GM06990 (cell line): ENCODE results near the gene ANKIB1.
A peak's percentile ranks its signal among the peaks of the same experiment; 100 is the strongest.

Experiments
- DNase-seq: peaks from one replicate; pipeline ENCODE4 v3.0.0-alpha.2; 2011; ENCODE audit not compliant: insufficient read length; ENCODE audit errors: extremely low read depth
- H3K27me3 ChIP-seq: replicated peaks from 2 replicates; pipeline ENCODE4 v1.6.0; 2011; ENCODE audit warnings: low read length; ENCODE audit not compliant: control insufficient read depth, insufficient read depth
- H3K36me3 ChIP-seq: 2 replicates; pipeline ENCODE4 v1.5.1; 2011; ENCODE audit warnings: low read length; ENCODE audit not compliant: control insufficient read depth, insufficient read depth
- H3K4me3 ChIP-seq: replicated peaks from 2 replicates; pipeline ENCODE4 v1.5.1; 2011; ENCODE audit warnings: low read depth, mild to moderate bottlenecking, control low read depth, low read length
- TF ChIP-seq, protein P1 (sequence below): IDR thresholded peaks from 2 replicates; pipeline ENCODE4 v1.5.1; 2011; ENCODE audit warnings: low read length, control low read depth, mild to moderate bottlenecking, inconsistent platforms; ENCODE audit not compliant: insufficient read depth, poor library complexity, severe bottlenecking

The ANKIB1 gene

DNA sequence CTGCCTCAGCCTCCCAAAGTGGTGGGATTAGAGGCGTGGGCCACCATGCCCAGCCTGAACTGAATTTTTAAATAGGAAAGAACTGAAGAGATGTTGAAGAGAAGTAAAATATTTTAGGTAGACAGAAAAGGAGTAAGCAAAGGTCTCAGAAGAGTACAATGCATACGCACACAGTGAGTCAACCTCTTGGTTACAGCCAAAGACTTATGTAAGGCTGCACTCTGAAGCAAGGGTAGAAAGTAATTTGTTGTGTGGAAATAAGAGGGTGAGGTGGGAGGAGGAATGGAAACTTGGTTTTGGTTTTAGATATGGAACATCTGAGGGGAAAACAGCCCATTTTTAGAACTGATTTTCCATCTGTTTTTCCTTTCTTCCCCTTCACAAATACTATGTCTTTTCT is 17.7 kb upstream of the ANKIB1 start:
- no peaks in the 10 kb centered on the region for H3K27me3 ChIP-seq
- H3K36me3 ChIP-seq: peaks cover 2% of the 10 kb centered on the region
- H3K4me3 ChIP-seq: no peak overlapping the region
- TF ChIP-seq, protein P1, sequence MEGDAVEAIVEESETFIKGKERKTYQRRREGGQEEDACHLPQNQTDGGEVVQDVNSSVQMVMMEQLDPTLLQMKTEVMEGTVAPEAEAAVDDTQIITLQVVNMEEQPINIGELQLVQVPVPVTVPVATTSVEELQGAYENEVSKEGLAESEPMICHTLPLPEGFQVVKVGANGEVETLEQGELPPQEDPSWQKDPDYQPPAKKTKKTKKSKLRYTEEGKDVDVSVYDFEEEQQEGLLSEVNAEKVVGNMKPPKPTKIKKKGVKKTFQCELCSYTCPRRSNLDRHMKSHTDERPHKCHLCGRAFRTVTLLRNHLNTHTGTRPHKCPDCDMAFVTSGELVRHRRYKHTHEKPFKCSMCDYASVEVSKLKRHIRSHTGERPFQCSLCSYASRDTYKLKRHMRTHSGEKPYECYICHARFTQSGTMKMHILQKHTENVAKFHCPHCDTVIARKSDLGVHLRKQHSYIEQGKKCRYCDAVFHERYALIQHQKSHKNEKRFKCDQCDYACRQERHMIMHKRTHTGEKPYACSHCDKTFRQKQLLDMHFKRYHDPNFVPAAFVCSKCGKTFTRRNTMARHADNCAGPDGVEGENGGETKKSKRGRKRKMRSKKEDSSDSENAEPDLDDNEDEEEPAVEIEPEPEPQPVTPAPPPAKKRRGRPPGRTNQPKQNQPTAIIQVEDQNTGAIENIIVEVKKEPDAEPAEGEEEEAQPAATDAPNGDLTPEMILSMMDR: no peak
- DNase-seq: no peak

- DNase-seq: no peak
- TF ChIP-seq, protein P1: no peak
- Histone ChIP-seq H3K36me3 (peaks cover 2% of the 10 kb centered on the region), H3K27me3 (no peaks in the 10 kb centered on the region), H3K4me3 (no peak overlapping the region)
Observed at GRCh38 chr7:92228742-92229141, 17.0 kb upstream of the ANKIB1 start.

DNA sequence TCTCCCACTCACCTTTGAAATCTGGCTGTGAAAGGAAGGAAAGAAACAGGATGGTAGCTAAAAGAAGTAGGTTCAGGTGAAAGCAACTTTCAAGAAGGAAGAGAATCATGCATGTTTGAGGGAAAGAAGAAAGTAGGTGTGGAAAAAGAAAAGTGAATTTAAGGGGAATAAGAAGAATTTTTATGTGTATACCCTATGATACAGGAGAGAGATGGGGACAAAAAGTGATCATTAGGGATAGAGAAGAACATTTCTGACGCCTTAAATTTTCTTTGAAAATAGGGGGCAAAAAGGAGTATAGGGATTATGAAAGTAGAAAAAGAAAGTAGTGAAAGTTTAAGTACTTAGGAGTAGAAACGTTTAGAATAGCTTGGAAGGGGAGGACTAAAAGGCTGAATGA is 15.2 kb upstream of the ANKIB1 start:
- Histone ChIP-seq H3K4me3 (no peak overlapping the region), H3K36me3 (peaks cover 3% of the 10 kb centered on the region), H3K27me3 (no peaks in the 10 kb centered on the region)
- no peak for DNase-seq
- TF ChIP-seq, protein P1: no peak

GRCh38 chr7:92242972-92243371 is 2.8 kb upstream of the ANKIB1 start:
- no peak for DNase-seq
- TF ChIP-seq, protein P1: no peak
- Histone ChIP-seq H3K36me3 (no peaks in the 10 kb centered on the region; the same call in 1 of the 2 replicates), H3K27me3 (no peaks in the 10 kb centered on the region), H3K4me3 (no peak overlapping the region)

- no peaks in the 10 kb centered on the region for H3K27me3 ChIP-seq
- no peaks in the 10 kb centered on the region for H3K36me3 ChIP-seq
- DNase-seq: no peak
- H3K4me3 ChIP-seq: peak overlapping the region; percentile 79
- TF ChIP-seq, protein P1: no peak
Observed at GRCh38 chr7:92244808-92245486, 827 bp upstream of the ANKIB1 start.

GRCh38 chr7:92246360-92247101 is 757 bp downstream of the ANKIB1 start:
- H3K4me3 ChIP-seq: peak overlapping the region; percentile 79
- no peaks in the 10 kb centered on the region for H3K36me3 ChIP-seq
- H3K27me3 ChIP-seq: no peaks in the 10 kb centered on the region
- TF ChIP-seq, protein P1: no peak
- no peak for DNase-seq
